ENCODE measurements around the gene CXCL5.

CXCL5 gene

GRCh38 chr4:73998040-73999011 is at the start of gene CXCL5:
TSS of gene CXCL5 (minus strand) at chr4:73998677. CDS start at chr4:73998581, 96 bp downstream.
- DNase-seq (ENCODE audit: low read depth in 2 of 2) = no peak

GRCh38 chr4:74047152-74047551 is 48.7 kb upstream of the CXCL5 start:
- no peak for DNase-seq (ENCODE audit: low read depth in 2 of 2)

GRCh38 chr4:74045772-74046171 is 47.3 kb upstream of the CXCL5 start:
- no peak for DNase-seq (ENCODE audit: low read depth in 2 of 2)

DNA sequence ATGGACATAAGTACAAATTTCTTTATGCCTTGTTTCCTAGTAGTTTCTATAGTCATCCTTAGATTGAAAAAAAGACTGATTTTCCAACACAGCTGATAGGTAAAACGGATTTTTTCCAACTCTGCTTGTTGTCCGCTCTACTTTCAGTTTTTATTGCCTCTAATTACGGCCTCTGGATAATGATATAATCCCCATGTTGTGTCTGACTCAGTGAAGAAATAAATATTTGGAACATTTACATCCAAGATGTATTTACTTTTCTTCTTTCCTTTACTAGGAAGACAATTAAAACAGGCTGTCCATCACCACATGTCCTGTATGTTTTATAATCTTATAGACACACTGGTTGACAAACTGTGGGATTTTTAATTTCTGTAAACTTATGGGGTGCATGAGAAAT is 46.8 kb upstream of the CXCL5 start:
- DNase-seq (ENCODE audit: low read depth in 2 of 2) = no peak

GRCh38 chr4:74044677-74045076 is 46.2 kb upstream of the CXCL5 start:
- no peak for DNase-seq (ENCODE audit: low read depth in 2 of 2)

DNA sequence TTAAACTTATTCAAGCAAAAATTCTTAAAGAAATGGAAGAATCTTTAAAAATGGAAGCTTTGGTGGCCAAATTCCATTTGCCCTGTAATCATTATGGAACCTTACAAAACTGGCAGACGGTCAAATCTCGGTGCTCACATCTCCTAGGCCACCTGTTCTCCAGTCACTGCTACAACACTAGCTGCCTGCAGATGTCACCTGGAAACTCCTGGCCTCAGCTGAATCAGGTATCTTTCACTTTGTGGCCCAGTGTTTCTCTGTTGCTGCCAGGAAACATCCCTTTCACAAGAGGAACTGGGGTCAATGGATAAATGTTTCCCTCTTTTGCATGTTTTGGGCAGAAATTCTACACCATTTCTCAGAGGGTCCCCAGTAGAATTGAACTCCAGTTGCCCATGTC is 44.2 kb upstream of the CXCL5 start:
- DNase-seq (ENCODE audit: low read depth in 2 of 2) = no peak

- DNase-seq (ENCODE audit: low read depth in 2 of 2) = no peak
These were observed 42.9 kb upstream of the CXCL5 start for GRCh38 chr4:74041418-74041817.

DNA sequence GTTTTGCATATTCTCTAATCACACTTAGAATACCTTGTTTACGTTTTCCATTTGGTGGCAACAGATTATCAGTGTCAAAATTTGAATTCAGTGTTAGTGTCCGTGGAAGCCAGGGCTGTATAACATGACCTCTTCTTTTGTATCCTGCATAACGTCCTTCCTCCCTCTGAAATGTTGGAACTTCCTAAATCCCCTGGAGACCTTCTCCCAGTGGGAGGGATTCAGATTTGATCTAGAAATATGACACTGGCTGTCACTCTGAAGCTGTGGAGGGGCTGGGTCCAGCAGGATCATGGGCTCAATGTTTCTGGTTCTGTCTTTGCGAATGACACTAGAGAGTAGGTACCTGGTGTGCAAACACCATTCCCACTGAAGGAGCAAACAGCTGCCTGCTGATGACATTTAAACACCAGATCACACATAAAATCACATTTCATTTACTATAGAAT is 40.9 kb upstream of the CXCL5 start:
- DNase-seq (ENCODE audit: low read depth in 2 of 2) = no peak

- DNase-seq (ENCODE audit: low read depth in 2 of 2) = no peak
These were observed 40.2 kb upstream of the CXCL5 start, which contains the start of gene CXCL3 for GRCh38 chr4:74038425-74039314. TSS of gene CXCL3 (minus strand) at chr4:74038689. CDS start at chr4:74038611, 78 bp downstream.

GRCh38 chr4:74038086-74038424 is 39.6 kb upstream of the CXCL5 start:
- no peak for DNase-seq (ENCODE audit: low read depth in 2 of 2)

GRCh38 chr4:74037076-74037955 is 38.8 kb upstream of the CXCL5 start:
- DNase-seq (ENCODE audit: low read depth in 2 of 2) = no peak

- no peak for DNase-seq (ENCODE audit: low read depth in 2 of 2)
These were observed 35.3 kb upstream of the CXCL5 start for GRCh38 chr4:74033739-74034138.

DNA sequence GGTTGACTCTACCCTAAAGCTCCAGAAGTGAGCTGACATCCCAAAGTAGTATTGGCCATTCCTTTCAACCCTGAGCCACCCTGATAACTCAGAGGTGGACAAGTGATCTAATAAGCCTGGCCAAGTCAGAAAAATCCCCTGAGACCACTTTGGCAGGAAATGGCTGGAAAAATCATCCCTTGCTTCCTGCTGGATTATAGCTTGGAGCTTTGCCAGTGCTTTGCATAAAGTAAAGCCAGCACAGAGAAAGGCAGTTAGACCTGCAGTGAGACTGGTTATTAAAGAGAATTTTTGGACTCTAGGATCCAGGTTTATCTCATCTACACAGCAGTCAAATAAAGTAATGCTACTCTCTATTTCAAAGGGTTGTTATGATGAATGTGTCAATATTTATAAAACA is 33.6 kb upstream of the CXCL5 start:
- DNase-seq (ENCODE audit: low read depth in 2 of 2) = no peak

DNA sequence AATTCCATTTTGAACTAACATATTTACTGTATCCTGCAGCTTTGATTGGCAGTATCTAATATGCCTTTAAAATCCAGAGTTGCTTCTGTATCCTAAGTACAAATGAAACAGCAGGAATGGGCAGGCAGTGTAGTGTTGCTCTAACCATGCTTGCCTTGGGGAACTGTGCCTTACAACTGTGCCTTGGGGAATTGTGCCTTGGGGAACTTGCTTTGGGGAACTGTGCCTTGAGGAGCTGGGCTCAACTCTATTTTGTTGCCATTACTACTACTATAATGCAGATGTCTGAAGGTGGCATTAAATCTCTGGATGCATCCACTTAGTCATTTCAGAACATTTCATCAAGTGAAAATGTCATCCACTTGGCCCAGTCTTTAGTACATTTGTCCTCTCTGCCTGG is 33.1 kb upstream of the CXCL5 start:
- DNase-seq (ENCODE audit: low read depth in 2 of 2) = no peak

DNA sequence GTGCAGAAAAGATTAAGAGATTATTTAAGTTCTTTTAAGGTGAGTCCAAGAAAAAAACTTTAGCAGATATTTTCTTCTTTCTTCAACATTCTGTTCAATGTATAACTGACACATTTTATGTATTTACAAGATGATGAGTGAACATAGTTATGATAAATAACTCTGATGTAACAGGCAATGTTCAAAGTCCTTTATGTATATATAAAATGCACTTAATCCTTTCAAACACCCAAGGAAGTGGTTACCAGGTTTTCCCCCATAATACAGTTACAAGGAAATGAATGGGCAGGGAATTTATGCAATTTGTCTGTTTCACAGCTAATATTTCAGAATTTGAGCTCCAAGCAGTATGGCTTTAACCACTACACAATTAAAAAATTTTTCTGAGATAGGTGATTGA is 31.8 kb upstream of the CXCL5 start:
- DNase-seq (ENCODE audit: low read depth in 2 of 2) = no peak

GRCh38 chr4:74028504-74028903 is 30.0 kb upstream of the CXCL5 start:
- no peak for DNase-seq (ENCODE audit: low read depth in 2 of 2)

DNA sequence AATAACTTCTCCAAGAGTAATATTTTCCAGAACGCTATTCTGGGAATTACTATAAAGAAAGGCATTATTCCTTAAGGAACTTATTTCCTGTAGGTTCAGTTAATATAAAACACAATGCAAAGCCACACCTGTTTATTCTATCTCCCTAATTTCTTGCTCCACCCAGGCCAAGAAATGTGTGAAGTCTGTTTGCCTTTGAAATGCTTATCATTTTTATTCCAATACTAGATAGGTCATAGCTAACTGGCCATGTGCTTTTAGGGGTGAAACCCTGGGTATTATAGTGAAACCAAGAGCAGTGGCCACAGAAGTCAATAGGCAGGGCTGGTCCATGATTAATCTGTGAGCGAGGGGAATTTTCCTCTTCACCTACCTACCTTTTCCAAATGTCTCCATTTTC is 25.2 kb upstream of the CXCL5 start:
- no peak for DNase-seq (ENCODE audit: low read depth in 2 of 2)

DNA sequence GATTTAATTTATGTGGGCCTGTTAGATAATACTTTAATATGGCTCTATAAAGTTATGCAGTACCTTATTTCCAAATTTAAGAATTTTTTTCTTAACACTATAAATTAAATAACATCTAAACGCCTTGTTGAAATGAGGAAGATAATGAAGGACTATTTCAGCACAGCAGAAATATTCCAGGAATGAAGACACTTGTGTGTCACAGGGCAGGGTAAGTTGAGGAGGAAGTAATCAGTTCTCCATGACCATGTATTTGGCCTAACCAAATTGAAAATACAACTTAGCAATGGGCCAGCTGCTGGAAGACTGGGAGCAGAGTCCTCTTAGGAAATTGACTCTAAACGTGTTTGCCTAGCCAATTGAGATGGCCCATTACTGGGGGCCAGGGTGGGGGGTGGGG is 23.1 kb upstream of the CXCL5 start:
- DNase-seq (ENCODE audit: low read depth in 2 of 2) = no peak

- no peak for DNase-seq (ENCODE audit: low read depth in 2 of 2)
These were observed 20.3 kb upstream of the CXCL5 start for GRCh38 chr4:74018771-74019170.

DNA sequence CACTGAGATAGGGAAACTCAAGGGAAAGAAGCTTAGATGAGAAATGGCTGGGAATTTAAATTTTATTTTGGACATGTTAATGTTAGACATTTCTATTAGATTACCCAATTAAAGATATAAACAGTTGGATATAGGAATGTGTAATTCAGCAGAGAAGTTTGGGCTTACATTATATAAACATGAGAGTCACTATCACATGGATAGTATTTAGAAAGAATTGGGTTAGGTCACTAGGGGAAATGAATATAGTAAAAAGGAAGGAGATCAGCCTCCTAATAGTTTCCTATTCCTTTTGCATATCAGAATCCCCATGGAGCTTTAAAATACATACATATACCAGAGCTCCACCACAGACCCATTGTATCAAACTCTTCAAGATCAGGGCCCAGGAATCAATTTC is 19.6 kb upstream of the CXCL5 start:
- DNase-seq (ENCODE audit: low read depth in 2 of 2) = no peak

DNA sequence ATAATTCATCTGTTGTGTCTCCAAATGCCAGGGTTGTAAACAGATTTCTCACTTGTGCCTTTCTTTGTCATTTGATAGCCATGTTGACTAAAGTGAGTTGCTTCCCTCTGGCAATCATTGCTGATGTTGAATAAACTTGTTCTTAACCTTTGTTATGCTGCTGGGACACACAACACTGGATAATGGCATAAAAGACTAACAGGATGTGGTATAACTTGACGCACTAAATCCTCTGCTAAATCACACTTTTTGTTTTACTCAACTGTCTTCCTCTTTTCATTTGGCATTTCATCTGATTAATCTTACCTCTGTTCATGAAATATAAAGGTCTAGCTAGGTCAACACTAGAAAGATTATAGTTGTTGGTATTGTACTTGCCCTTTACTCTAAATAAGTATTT is 17.6 kb upstream of the CXCL5 start:
- no peak for DNase-seq (ENCODE audit: low read depth in 2 of 2)

Data from stimulated activated CD4-positive, alpha-beta T cell treated with anti-CD3 and anti-CD28 coated beads, Interleukin-12 subunit alpha, Interleukin-12 subunit beta, amount 100 ng/mL, for 24 hours (primary cell).